Naive B cell (primary cell): Measurements from ENCODE around the gene HCRTR1. TPM values are rescaled to one million over a fixed set of nuclear protein-coding genes. Genes with fewer than 3 reads are reported as not detected.
A peak's percentile ranks its signal among the peaks of the same experiment; 100 is the strongest.

Experiments
- ATAC-seq, 2 donors: fragments of 150-1000 bp; cut with Tn5 transposase; 2 replicates each; pipeline ENCODE4 v1.10.0; 2021; ENCODE audit warnings: low read depth in 2 of 2, mild to moderate bottlenecking in 2 of 2, moderate library complexity in 2 of 2
- DNase-seq: peaks from one replicate; pipeline ENCODE4 v3.0.0; 2022
- H3K27ac Mint-ChIP-seq, 6 donors: one replicate each; pipeline ENCODE4 v1.8.0; 2020 to 2022; ENCODE audit warnings: mild to moderate bottlenecking in 6 of 6, mixed read lengths in 6 of 6, moderate library complexity in 5 of 6, inconsistent platforms in 2 of 6
- H3K27me3 Mint-ChIP-seq, 3 donors: one replicate each; pipeline ENCODE4 v1.8.0; 2021 to 2022; ENCODE audit warnings: mixed read lengths in 3 of 3, mild to moderate bottlenecking in 1 of 3
- H3K36me3 Mint-ChIP-seq, 2 donors: one replicate each; pipeline ENCODE4 v1.8.0; 2020 to 2022; ENCODE audit warnings: mixed read lengths in 2 of 2, inconsistent platforms in 1 of 2, mild to moderate bottlenecking in 1 of 2
- H3K4me1 Mint-ChIP-seq, 3 donors: one replicate each; pipeline ENCODE4 v1.8.0; 2020 to 2022; ENCODE audit warnings: mixed read lengths in 3 of 3, inconsistent platforms in 1 of 3, mild to moderate bottlenecking in 1 of 3, moderate library complexity in 1 of 3
- H3K4me3 Mint-ChIP-seq, 8 donors: one replicate each; pipeline ENCODE4 v1.8.0; 2020 to 2022; ENCODE audit warnings: mild to moderate bottlenecking in 8 of 8, mixed read lengths in 8 of 8, moderate library complexity in 8 of 8, inconsistent platforms in 2 of 8
- H3K9me3 Mint-ChIP-seq, 7 donors: one replicate each; pipeline ENCODE4 v1.8.0; 2020 to 2022; ENCODE audit warnings: mixed read lengths in 7 of 7, mild to moderate bottlenecking in 5 of 7, inconsistent platforms in 2 of 7, moderate library complexity in 1 of 7
- polyA plus RNA-seq, 6 donors: library from polyadenylated mRNA; unstranded; fragments of 300-500 nt; fragmentation: Illumina TruSeq; gene quantifications; one replicate each; pipeline ENCODE4 v1.2.3, GENCODE V29; 2021; ENCODE audit warnings: low read depth in 6 of 6

The HCRTR1 gene
- polyA plus RNA-seq, 6 donors from 2014 or later: not detected

DNA sequence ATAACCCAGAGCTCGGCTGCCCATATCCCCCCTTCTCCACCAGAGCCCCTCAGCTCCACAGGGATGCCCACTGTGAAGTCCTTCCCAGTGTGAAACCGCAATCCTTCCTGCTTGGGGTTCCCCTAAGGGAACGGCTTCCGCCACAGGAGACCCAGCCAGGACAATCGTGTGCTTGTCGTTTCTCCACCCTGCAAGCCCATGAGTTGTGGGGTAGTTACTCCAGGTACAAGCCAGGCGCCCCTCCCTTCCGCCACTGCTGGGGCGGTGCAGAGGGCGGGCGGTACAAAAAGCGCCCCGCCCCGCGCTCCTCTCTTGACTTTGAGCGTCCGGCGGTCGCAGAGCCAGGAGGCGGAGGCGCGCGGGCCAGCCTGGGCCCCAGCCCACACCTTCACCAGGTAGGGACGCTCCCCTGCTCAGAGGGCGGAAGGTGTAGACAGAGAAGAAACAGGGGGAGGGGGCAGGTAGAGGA is 41.3 kb upstream of the HCRTR1 start, which contains the start of gene TINAGL1:
Gene TINAGL1 (plus strand): TSS at position 315 of the 469 bp plus-strand sequence. CDS start 634 bp downstream, outside the sequence.
- Mint-ChIP-seq H3K36me3 (no peaks in the 10 kb centered on the region), H3K9me3 (no peaks in the 10 kb centered on the region), H3K27me3 (peaks cover 4 to 41% (median 25%) of the 10 kb centered on the region in 3 donors), H3K27ac (no peak within 1 kb of the TSS), H3K4me3 (peak within 1 kb of the TSS in 3 of 8 donors; percentile 9 to 63 (median 12)), H3K4me1 (peaks cover 4 to 19% (median 10%) of the 10 kb centered on the region in 3 donors)
- DNase-seq (no peak), ATAC-seq (peak in 1 of 2 donors; percentile 23)

GRCh38 chr1:31576743-31577455 is 40.6 kb upstream of the HCRTR1 start:
- H3K27ac Mint-ChIP-seq: no peak overlapping the region
- no peak for DNase-seq
- H3K9me3 Mint-ChIP-seq: no peaks in the 10 kb centered on the region
- H3K4me3 Mint-ChIP-seq: peak overlapping the region in 3 of 8 donors; percentile 9 to 63 (median 12)
- H3K27me3 Mint-ChIP-seq: peaks cover 4 to 41% (median 25%) of the 10 kb centered on the region in 3 donors
- peaks cover 0 to 12% (median 5%) of the 10 kb centered on the region in 3 donors for H3K4me1 Mint-ChIP-seq
- ATAC-seq: no peak
- H3K36me3 Mint-ChIP-seq: no peaks in the 10 kb centered on the region

DNA sequence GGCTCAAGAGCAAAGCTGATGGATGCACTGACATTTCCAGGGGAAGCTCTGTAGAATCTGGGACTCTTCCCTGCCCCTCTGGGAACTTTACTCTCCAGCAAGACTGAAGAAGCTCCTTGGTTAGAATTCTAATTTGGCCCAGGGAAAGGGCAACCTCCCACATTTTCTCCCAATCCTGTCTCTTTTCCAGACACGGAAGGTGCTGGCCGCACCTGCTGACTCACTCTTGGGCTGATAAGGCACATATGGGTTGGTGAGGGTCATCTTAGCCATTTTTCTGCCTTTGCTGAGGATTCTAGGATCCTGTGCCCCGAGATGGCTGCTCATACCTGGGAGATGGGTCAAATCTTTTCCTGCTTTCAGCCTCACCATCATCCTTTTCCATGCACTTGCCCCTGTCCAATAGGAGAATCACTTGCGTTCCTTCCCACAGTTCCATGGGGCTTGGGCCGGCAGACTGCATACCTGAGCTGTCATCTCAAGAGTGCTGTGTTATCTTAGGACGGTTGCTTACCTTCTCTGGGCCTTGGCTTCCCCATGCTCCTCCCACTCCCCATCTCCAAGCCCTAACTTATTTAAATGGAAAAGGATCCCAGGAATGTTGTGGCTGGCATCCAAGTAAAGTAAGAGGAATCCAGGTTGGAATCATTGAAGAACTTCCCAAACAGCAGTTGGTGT is 39.8 kb upstream of the HCRTR1 start:
- Mint-ChIP-seq H3K36me3 (no peaks in the 10 kb centered on the region), H3K9me3 (no peaks in the 10 kb centered on the region), H3K27me3 (peaks cover 4 to 41% (median 25%) of the 10 kb centered on the region in 3 donors), H3K27ac (no peak overlapping the region), H3K4me1 (peaks cover 0 to 11% (median 3%) of the 10 kb centered on the region in 3 donors), H3K4me3 (peak overlapping the region in 1 of 8 donors; percentile 63)
- no peak for DNase-seq
- no peak for ATAC-seq

- H3K36me3 Mint-ChIP-seq: no peaks in the 10 kb centered on the region
Observed at GRCh38 chr1:31579374-31579773, 38.1 kb upstream of the HCRTR1 start.

GRCh38 chr1:31580513-31580870 is 37.0 kb upstream of the HCRTR1 start:
- Mint-ChIP-seq H3K27me3 (peaks cover 0 to 24% (median 15%) of the 10 kb centered on the region in 3 donors), H3K36me3 (no peaks in the 10 kb centered on the region), H3K9me3 (no peaks in the 10 kb centered on the region), H3K27ac (no peak overlapping the region), H3K4me3 (no peak overlapping the region), H3K4me1 (peaks cover 0 to 11% (median 3%) of the 10 kb centered on the region in 3 donors)
- ATAC-seq: no peak
- no peak for DNase-seq

More at GRCh38 chr1:31579374-31579773, 38.1 kb upstream of the HCRTR1 start:
- Mint-ChIP-seq H3K4me3 (no peak overlapping the region), H3K27ac (no peak overlapping the region), H3K27me3 (peaks cover under 1 to 35% (median 19%) of the 10 kb centered on the region in 3 donors), H3K4me1 (peaks cover 0 to 11% (median 3%) of the 10 kb centered on the region in 3 donors), H3K9me3 (no peaks in the 10 kb centered on the region)
- ATAC-seq (no peak), DNase-seq (no peak)

GRCh38 chr1:31580891-31581603 is 36.4 kb upstream of the HCRTR1 start:
- Mint-ChIP-seq H3K4me3 (no peak overlapping the region), H3K36me3 (no peaks in the 10 kb centered on the region), H3K27ac (no peak overlapping the region), H3K9me3 (no peaks in the 10 kb centered on the region), H3K27me3 (peaks cover 0 to 19% (median 12%) of the 10 kb centered on the region in 3 donors), H3K4me1 (peaks cover 0 to 8% (median 3%) of the 10 kb centered on the region in 3 donors)
- ATAC-seq: no peak
- no peak for DNase-seq

- ATAC-seq: no peak
- Mint-ChIP-seq H3K9me3 (no peaks in the 10 kb centered on the region), H3K4me3 (peak overlapping the region in 1 of 8 donors; percentile 71), H3K27ac (no peak overlapping the region), H3K36me3 (no peaks in the 10 kb centered on the region), H3K4me1 (no peaks in the 10 kb centered on the region), H3K27me3 (peaks cover 0 to 10% (median 9%) of the 10 kb centered on the region in 3 donors)
- no peak for DNase-seq
Observed at GRCh38 chr1:31581821-31582810, 35.4 kb upstream of the HCRTR1 start.

- no peaks in the 10 kb centered on the region for H3K9me3 Mint-ChIP-seq
- no peak overlapping the region for H3K27ac Mint-ChIP-seq
- ATAC-seq: no peak
- H3K36me3 Mint-ChIP-seq: no peaks in the 10 kb centered on the region
- peaks cover 8 to 18% (median 15%) of the 10 kb centered on the region in 3 donors for H3K27me3 Mint-ChIP-seq
- peaks cover 0 to 6% (median 4%) of the 10 kb centered on the region in 3 donors for H3K4me1 Mint-ChIP-seq
- DNase-seq: no peak
- no peak overlapping the region for H3K4me3 Mint-ChIP-seq
Observed at GRCh38 chr1:31583082-31583994, 34.2 kb upstream of the HCRTR1 start.

- Mint-ChIP-seq H3K27me3 (peaks cover 9 to 22% (median 17%) of the 10 kb centered on the region in 3 donors), H3K4me3 (no peak overlapping the region), H3K27ac (no peak overlapping the region), H3K36me3 (no peaks in the 10 kb centered on the region), H3K9me3 (no peaks in the 10 kb centered on the region), H3K4me1 (peaks cover 0 to 8% (median 5%) of the 10 kb centered on the region in 3 donors)
- DNase-seq (no peak), ATAC-seq (no peak)
Observed at GRCh38 chr1:31583995-31584868, 33.3 kb upstream of the HCRTR1 start.

GRCh38 chr1:31584869-31585735 is 32.4 kb upstream of the HCRTR1 start:
- Mint-ChIP-seq H3K4me3 (no peak overlapping the region), H3K9me3 (no peaks in the 10 kb centered on the region), H3K27ac (no peak overlapping the region), H3K27me3 (peaks cover 9 to 23% (median 12%) of the 10 kb centered on the region in 3 donors), H3K4me1 (peaks cover 0 to 11% (median 8%) of the 10 kb centered on the region in 3 donors), H3K36me3 (no peaks in the 10 kb centered on the region)
- DNase-seq (no peak), ATAC-seq (no peak)
